OCI-LY3 (cell line): ENCODE data around the gene COL4A1.
A peak's percentile ranks its signal among the peaks of the same experiment; 100 is the strongest.
"Not testable (repeated sequence)": the region's sequence is repeated elsewhere in the genome, so short reads cannot be mapped to it uniquely, and the experiment has no call there.

Experiments
- H2AFZ ChIP-seq: fragments of 200-600, 300-600 bp; shearing (Covaris generic); 2 replicates; pipeline ENCODE4 v1.6.0; 2014; ENCODE audit warnings: antibody characterized with exemption, low read depth, low read length
- H3K27ac ChIP-seq: fragments of 200-600, 300-600 bp; sonication (generic); 2 replicates; pipeline ENCODE4 v1.5.1; 2014; ENCODE audit warnings: mild to moderate bottlenecking, low read length, moderate library complexity, mixed read lengths
- H3K27me3 ChIP-seq: fragments of 200-600, 300-600 bp; sonication (generic); 2 replicates; pipeline ENCODE4 v1.6.1; 2014; ENCODE audit warnings: low read depth, low read length, mixed read lengths
- H3K36me3 ChIP-seq: fragments of 200-600, 300-600 bp; sonication (generic); replicated peaks from 2 replicates; pipeline ENCODE3; 2014; ENCODE audit warnings: low read depth, low read length, mixed read lengths
- H3K4me1 ChIP-seq: fragments of 300-600, 200-600 bp; sonication (generic); 2 replicates; pipeline ENCODE4 v1.6.1; 2014; ENCODE audit warnings: low read length, mixed read lengths
- H3K4me2 ChIP-seq: fragments of 200-600, 300-600 bp; sonication (generic); 2 replicates; pipeline ENCODE4 v1.6.1; 2014; ENCODE audit warnings: low read length, mixed read lengths
- H3K4me3 ChIP-seq: fragments of 300-600, 200-600 bp; sonication (generic); 2 replicates; pipeline ENCODE4 v1.5.1; 2014; ENCODE audit warnings: antibody characterized with exemption, mild to moderate bottlenecking, low read length, moderate library complexity
- H3K79me2 ChIP-seq: fragments of 300-600, 200-600 bp; shearing (Covaris generic); 2 replicates; pipeline ENCODE4 v1.6.1; 2014; ENCODE audit warnings: mild to moderate bottlenecking, low read length, mixed read lengths
- H3K9ac ChIP-seq: fragments of 300-600, 200-600 bp; shearing (Covaris generic); 2 replicates; pipeline ENCODE4 v1.6.0; 2014; ENCODE audit warnings: mild to moderate bottlenecking, low read length, moderate library complexity
- H3K9me3 ChIP-seq: fragments of 200-600, 300-600 bp; shearing (Covaris generic); 2 replicates; pipeline ENCODE4 v1.6.1; 2014; ENCODE audit warnings: low read length, mixed read lengths; ENCODE audit not compliant: insufficient read depth
- H4K20me1 ChIP-seq: fragments of 200-600, 300-600 bp; sonication (generic); 2 replicates; pipeline ENCODE4 v1.6.1; 2016; ENCODE audit warnings: low read length, mixed read lengths; ENCODE audit not compliant: insufficient read depth
- EZH2phosphoT487 ChIP-seq: fragments of 200-600 bp; shearing (Covaris generic); IDR thresholded peaks from 2 replicates; pipeline ENCODE4 v1.6.1; 2018; ENCODE audit warnings: antibody characterized with exemption, mixed run types, low read depth
- TF ChIP-seq, protein P1 (sequence below): fragments of 200-600, 300-600 bp; sonication (generic); IDR thresholded peaks from 2 replicates; pipeline ENCODE4 v1.5.1; 2014; ENCODE audit warnings: antibody characterized with exemption, low read length, low read depth

Gene COL4A1

DNA sequence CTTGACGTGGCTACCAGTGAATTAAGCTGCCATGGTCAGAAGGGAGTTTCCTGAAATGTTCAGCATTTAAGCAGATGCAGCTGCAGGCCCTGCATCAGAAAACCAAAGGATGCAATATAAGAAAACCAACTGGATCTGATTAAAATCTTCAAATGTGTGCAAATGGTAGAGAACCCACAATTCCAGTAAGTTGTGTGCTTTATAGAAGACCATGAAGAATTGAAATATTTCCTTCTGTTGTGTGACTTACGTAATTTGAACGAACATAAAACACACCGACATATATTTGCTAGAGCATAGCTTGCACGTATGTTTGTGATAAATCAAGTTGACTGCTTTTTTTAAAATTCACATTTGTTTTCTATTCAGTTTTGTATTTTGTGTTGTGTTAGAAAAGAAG lies 191.4 kb downstream of the COL4A1 start:
- Histone ChIP-seq H3K27ac (no peak overlapping the region), H3K79me2 (no peaks in the 10 kb centered on the region), H3K9ac (no peak overlapping the region), H3K27me3 (peaks cover 11% of the 10 kb centered on the region; the same call in 1 of the 2 replicates), H3K4me2 (no peak overlapping the region), H3K36me3 (no peaks in the 10 kb centered on the region), H3K9me3 (no peaks in the 10 kb centered on the region), H2AFZ (no peak overlapping the region), H3K4me3 (no peak overlapping the region), H4K20me1 (no peaks in the 10 kb centered on the region), H3K4me1 (no peaks in the 10 kb centered on the region)
- TF ChIP-seq EZH2phosphoT487: no peak
- TF ChIP-seq, protein P1, sequence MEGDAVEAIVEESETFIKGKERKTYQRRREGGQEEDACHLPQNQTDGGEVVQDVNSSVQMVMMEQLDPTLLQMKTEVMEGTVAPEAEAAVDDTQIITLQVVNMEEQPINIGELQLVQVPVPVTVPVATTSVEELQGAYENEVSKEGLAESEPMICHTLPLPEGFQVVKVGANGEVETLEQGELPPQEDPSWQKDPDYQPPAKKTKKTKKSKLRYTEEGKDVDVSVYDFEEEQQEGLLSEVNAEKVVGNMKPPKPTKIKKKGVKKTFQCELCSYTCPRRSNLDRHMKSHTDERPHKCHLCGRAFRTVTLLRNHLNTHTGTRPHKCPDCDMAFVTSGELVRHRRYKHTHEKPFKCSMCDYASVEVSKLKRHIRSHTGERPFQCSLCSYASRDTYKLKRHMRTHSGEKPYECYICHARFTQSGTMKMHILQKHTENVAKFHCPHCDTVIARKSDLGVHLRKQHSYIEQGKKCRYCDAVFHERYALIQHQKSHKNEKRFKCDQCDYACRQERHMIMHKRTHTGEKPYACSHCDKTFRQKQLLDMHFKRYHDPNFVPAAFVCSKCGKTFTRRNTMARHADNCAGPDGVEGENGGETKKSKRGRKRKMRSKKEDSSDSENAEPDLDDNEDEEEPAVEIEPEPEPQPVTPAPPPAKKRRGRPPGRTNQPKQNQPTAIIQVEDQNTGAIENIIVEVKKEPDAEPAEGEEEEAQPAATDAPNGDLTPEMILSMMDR: no peak

DNA sequence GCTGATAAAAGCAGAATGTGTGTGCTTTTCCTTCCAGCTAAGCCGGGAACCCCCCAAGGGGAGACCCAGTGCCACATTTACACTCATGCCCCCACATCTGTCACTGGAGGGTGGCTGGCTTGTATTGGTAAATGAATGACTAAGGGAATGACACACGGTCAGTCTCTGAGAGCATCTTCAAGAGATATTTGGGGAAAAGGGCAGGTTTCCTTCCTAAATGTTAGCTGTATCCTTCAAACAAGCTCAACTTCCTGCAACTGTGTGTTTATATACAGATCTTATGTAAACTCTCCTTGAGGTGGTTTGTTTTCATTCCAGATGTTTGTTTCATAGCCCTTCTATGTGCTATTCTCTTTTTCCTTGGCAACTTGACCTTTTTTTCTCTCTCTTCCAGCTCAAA lies 192.6 kb downstream of the COL4A1 start:
- no peak for TF ChIP-seq EZH2phosphoT487
- TF ChIP-seq, protein P1: no peak
- Histone ChIP-seq H3K4me1 (no peaks in the 10 kb centered on the region), H3K27me3 (0 out of 2 replicates have a peak, but pooled peaks cover 4% of the 10 kb centered on the region), H3K36me3 (no peaks in the 10 kb centered on the region), H4K20me1 (no peaks in the 10 kb centered on the region), H3K9ac (no peak overlapping the region), H3K4me3 (no peak overlapping the region), H2AFZ (no peak overlapping the region), H3K9me3 (no peaks in the 10 kb centered on the region), H3K79me2 (no peaks in the 10 kb centered on the region), H3K4me2 (no peak overlapping the region), H3K27ac (no peak overlapping the region)

DNA sequence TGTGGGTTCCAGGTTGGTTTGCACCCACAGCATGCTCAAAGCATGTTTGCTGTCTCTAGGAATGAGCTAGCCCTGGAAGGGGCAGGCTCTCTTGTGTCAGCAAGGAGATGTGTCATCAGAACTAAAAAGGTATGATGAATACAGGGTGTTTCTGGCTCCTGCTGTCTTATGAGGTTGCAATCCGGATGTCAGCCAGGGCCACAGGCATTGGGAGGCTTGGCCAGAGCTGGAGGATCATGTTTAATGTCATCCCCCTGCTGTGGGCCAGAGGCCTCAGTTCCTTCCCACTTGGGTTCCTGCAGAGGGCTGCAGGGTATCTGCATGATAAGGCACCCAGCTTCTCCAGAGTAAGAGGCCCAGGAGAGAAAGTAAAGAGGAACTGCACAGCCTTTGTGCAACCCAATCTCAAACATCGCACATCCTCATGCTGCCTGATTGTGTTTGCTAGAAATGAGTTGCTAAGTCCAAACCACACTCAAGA lies 193.6 kb downstream of the COL4A1 start:
- no peak overlapping the region for H3K4me3 ChIP-seq
- no peaks in the 10 kb centered on the region for H4K20me1 ChIP-seq
- H3K9me3 ChIP-seq: no peaks in the 10 kb centered on the region
- no peak overlapping the region for H3K27ac ChIP-seq
- 0 out of 2 replicates have a peak, but pooled peaks cover 4% of the 10 kb centered on the region for H3K27me3 ChIP-seq
- H3K4me1 ChIP-seq: no peaks in the 10 kb centered on the region
- H3K4me2 ChIP-seq: no peak overlapping the region
- no peaks in the 10 kb centered on the region for H3K79me2 ChIP-seq
- H3K9ac ChIP-seq: no peak overlapping the region
- H3K36me3 ChIP-seq: no peaks in the 10 kb centered on the region
- no peak overlapping the region for H2AFZ ChIP-seq
- TF ChIP-seq, protein P1: no peak
- TF ChIP-seq EZH2phosphoT487: no peak

DNA sequence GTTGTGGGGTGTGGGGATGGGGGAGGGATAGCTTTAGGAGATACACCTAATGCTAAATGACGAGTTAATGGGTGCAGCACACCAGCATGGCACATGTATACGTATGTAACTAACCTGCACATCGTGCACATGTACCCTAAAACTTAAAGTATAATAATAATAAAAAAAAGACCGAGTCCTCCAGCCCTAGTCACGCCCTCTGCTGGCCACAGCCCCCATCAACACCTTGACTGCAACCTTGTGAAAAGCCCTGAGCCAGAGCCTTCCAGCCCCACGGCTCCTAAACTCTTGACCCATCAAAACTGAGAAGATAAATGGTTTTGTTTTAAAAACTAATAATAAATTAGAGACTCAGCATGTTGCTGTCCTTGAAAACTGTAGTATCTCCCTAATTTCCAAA lies 194.6 kb downstream of the COL4A1 start:
- not testable (repeated sequence) for H3K36me3 ChIP-seq, H3K4me1 ChIP-seq, H3K9me3 ChIP-seq, H3K9ac ChIP-seq, H3K79me2 ChIP-seq, H4K20me1 ChIP-seq, H3K4me3 ChIP-seq, H2AFZ ChIP-seq, H3K4me2 ChIP-seq, H3K27ac ChIP-seq, H3K27me3 ChIP-seq
- TF ChIP-seq, protein P1: peak; percentile 15; the same call in 1 of the 2 replicates
